ES-I3 (cell line): ENCODE results near the gene KRT40.
"Not testable (repeated sequence)": the region's sequence is repeated elsewhere in the genome, so short reads cannot be mapped to it uniquely, and the experiment has no call there.

ENCODE experiments used
- H3K36me3 ChIP-seq: 2 replicates; pipeline ENCODE4 v1.6.1; 2013; ENCODE audit warnings: mild to moderate bottlenecking, low read length, control low read depth, moderate library complexity; ENCODE audit not compliant: insufficient read depth
- H3K4me1 ChIP-seq: 2 replicates; pipeline ENCODE4 v1.6.1; 2013; ENCODE audit warnings: mild to moderate bottlenecking, control low read depth, low read length; ENCODE audit not compliant: insufficient read depth
- H3K9ac ChIP-seq: 2 replicates; pipeline ENCODE4 v1.6.1; 2013; ENCODE audit warnings: low read depth, mild to moderate bottlenecking, low read length, moderate library complexity
- H3K9me3 ChIP-seq: 2 replicates; pipeline ENCODE4 v1.6.1; 2013; ENCODE audit warnings: mild to moderate bottlenecking, low read length, moderate library complexity; ENCODE audit not compliant: control insufficient read depth, insufficient read depth

Gene KRT40

DNA sequence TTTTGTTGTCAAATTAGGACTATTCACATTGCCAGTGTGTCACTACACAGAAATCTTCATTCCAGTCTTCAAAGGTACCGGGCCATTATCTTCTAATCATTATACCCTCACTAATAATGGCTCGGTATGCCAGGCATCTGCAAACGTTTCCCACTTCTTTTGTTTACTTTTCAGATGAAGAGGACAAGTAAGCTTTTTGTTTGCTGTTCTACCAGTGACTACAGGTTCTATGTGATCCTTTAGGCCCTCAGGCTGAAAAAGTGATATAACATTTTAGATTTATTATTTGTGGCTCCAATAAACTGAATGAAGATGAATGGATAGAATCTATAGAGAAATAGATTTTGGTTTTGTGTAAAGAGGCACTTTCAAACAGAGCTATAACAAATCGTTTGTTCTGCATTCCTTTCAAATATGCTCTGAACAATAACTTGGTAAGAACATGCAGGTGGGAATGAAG is 25.2 kb upstream of the KRT40 start:
- Histone ChIP-seq H3K9ac (no peak overlapping the region), H3K36me3 (no peaks in the 10 kb centered on the region; the same call in 1 of the 2 replicates), H3K4me1 (peaks cover 14% of the 10 kb centered on the region), H3K9me3 (no peaks in the 10 kb centered on the region)

DNA sequence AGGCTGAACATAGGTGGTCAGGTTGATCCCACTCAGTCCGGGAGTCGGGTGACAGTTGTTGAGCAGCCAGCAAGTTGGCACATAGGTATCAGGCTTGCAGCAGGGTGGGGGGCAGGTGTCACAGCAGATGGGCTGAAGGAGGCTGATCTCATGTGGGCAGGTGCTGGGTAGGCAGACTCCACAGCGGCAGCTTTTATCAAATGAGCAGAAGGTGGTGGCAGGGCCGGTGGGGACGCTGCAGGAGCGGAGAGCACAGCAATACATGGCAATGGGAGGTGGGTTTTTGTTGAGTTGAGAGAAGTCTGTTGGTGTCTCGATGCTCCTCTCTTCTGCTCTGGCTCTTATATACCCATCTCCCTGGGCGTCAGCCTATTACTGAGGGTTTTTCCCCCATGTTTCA is 24.7 kb upstream of the KRT40 start, which contains the start of gene KRTAP3-1:
KRTAP3-1 (minus strand) TSS at position 318 of the 400 bp plus-strand sequence; CDS start at position 264, 54 bp downstream.
- H3K36me3 ChIP-seq = no peaks in the 10 kb centered on the region; the same call in 1 of the 2 replicates
- H3K9ac ChIP-seq = no peak within 1 kb of the TSS
- no peaks in the 10 kb centered on the region for H3K9me3 ChIP-seq
- peaks cover 14% of the 10 kb centered on the region for H3K4me1 ChIP-seq

GRCh38 chr17:41004397-41004796 is 20.3 kb upstream of the KRT40 start:
- Histone ChIP-seq H3K9ac (no peak overlapping the region), H3K36me3 (no peaks in the 10 kb centered on the region; the same call in 1 of the 2 replicates), H3K9me3 (no peaks in the 10 kb centered on the region), H3K4me1 (peaks cover 8% of the 10 kb centered on the region)

DNA sequence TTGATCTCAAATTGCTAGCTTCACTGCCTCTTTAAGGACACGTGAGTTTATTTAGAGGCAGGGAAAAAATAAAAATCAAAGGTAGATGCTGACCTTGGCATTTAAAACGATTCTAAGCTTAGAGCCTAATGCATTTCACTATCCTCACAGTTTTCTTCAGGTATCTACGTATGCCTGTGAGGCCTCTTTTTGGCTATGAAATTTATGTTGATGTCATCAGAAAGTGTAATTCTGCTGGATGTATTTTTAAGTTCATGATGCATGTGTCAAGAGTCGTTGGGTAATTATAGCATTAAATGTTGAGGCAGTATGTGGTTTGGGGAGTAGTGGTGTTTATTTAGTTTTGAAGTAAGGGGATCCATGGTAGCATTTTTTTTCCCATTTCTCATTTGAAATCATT is 19.8 kb upstream of the KRT40 start:
- H3K9ac ChIP-seq = no peak overlapping the region
- no peaks in the 10 kb centered on the region; the same call in 1 of the 2 replicates for H3K36me3 ChIP-seq
- H3K9me3 ChIP-seq = no peaks in the 10 kb centered on the region
- peaks cover 3% of the 10 kb centered on the region; the same call in 1 of the 2 replicates for H3K4me1 ChIP-seq

- H3K36me3 ChIP-seq = no peaks in the 10 kb centered on the region; the same call in 1 of the 2 replicates
- no peak overlapping the region for H3K9ac ChIP-seq
- H3K4me1 ChIP-seq = no peaks in the 10 kb centered on the region
- H3K9me3 ChIP-seq = no peaks in the 10 kb centered on the region
These were observed 18.7 kb upstream of the KRT40 start for GRCh38 chr17:41002814-41003213.

DNA sequence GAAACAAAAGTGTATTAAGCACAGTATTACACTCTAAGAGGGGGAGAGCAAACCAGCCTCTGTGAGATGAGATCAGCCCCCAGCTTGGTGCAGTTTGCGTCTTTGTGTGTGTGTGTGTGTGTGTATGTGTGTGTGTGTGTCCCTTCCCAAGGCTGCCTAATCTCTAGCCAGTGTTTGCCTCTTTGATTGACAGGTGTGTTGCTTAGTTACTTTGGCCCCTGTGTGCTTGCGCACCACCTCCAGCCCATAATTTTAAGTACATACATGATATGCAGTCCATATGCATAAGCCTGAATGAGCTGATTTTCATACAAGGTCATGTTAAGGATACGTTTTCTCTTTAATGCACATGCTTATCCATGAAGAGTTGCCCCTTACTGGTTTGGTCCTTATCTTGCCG is 17.7 kb upstream of the KRT40 start:
- H3K36me3 ChIP-seq = no peaks in the 10 kb centered on the region; the same call in 1 of the 2 replicates
- no peaks in the 10 kb centered on the region for H3K4me1 ChIP-seq
- no peak overlapping the region for H3K9ac ChIP-seq
- no peaks in the 10 kb centered on the region for H3K9me3 ChIP-seq

- H3K9ac ChIP-seq, H3K9me3 ChIP-seq, H3K36me3 ChIP-seq, H3K4me1 ChIP-seq: not testable (repeated sequence)
These were observed 15.4 kb upstream of the KRT40 start, which contains the start of gene KRTAP3-2 for GRCh38 chr17:40999563-40999962. Gene KRTAP3-2, minus strand, starts transcription at chr17:40999906. Its CDS starts 53 bp downstream, at chr17:40999853.

DNA sequence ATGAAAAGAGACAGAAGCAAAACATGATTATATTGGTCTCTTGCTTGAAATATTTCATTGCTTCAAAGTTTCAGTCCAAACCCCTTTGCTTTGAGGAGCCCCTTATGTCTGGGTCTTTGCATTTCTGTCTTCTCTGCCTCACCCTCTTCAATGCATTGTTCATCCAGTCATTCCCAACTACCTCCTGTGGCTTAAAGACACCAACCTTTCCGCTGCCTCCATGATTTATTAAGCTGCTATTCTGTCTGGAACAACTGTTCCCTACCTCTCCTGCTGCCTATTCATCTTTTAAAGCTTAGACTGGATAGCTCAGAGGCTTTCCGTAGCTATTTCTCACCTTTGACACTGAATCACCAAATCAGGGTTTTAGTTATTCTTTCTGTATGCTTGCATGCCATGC is 13.2 kb upstream of the KRT40 start:
- H3K4me1 ChIP-seq = no peaks in the 10 kb centered on the region
- H3K36me3 ChIP-seq = no peaks in the 10 kb centered on the region
- H3K9me3 ChIP-seq = no peaks in the 10 kb centered on the region
- H3K9ac ChIP-seq = no peak overlapping the region

DNA sequence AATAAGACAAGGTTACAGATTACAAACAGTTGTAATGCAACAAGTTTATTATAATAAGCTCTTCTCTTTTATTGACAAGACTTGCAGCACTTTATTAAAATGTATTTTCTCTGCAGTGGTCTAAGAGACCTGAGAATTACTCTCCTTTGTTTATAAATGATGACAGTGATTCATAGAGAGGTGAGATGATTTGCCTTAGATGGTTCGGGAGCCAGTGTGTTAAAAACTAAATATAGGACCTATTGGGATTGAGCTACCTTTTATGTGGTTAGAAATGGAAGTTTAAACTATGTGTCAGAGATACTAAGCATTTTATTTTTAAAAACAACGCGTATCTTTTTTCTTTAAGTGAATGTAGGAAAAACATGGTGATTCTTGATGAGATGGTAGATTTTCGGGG is 12.7 kb upstream of the KRT40 start:
- Histone ChIP-seq H3K36me3 (no peaks in the 10 kb centered on the region), H3K4me1 (no peaks in the 10 kb centered on the region)

GRCh38 chr17:40995116-40995515 is 11.0 kb upstream of the KRT40 start:
- Histone ChIP-seq H3K36me3 (no peaks in the 10 kb centered on the region), H3K4me1 (no peaks in the 10 kb centered on the region), H3K9me3 (no peaks in the 10 kb centered on the region), H3K9ac (no peak overlapping the region)

More for the DNA sequence above, 12.7 kb upstream of the KRT40 start:
- H3K9ac ChIP-seq = no peak overlapping the region
- no peaks in the 10 kb centered on the region for H3K9me3 ChIP-seq

- Histone ChIP-seq H3K9ac (no peak within 1 kb of the TSS), H3K36me3 (no peaks in the 10 kb centered on the region), H3K9me3 (no peaks in the 10 kb centered on the region), H3K4me1 (no peaks in the 10 kb centered on the region)
These were observed 9.7 kb upstream of the KRT40 start, which contains the start of gene KRTAP3-3 for GRCh38 chr17:40993839-40994238. Gene KRTAP3-3, minus strand, starts transcription at chr17:40994164. Its CDS starts 67 bp downstream, at chr17:40994097.

DNA sequence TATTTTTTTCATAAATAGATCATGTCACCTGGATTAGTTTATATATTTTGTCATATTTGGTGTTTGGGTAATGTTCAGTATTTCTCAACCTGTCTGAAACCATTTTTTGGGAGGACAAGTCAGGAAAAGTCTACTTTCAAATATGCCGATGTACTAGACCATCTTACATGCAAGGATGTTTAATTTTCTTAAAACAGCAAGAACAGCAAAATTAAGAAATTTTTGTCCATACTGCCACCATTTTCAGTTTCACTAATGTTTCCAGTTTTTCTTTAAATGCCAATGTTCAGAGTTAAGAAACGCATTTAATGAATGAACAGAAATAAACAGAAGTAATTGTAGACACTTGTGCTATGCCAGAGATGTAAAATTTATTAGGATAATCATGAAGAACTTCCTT is 9.0 kb upstream of the KRT40 start:
- H3K9ac ChIP-seq = no peak overlapping the region
- no peaks in the 10 kb centered on the region for H3K4me1 ChIP-seq
- no peaks in the 10 kb centered on the region for H3K9me3 ChIP-seq
- no peaks in the 10 kb centered on the region for H3K36me3 ChIP-seq

- no peaks in the 10 kb centered on the region for H3K9me3 ChIP-seq
- H3K36me3 ChIP-seq = no peaks in the 10 kb centered on the region
- no peaks in the 10 kb centered on the region for H3K4me1 ChIP-seq
- H3K9ac ChIP-seq = no peak overlapping the region
These were observed 8.5 kb upstream of the KRT40 start for GRCh38 chr17:40992666-40993065.

- H3K9me3 ChIP-seq = no peaks in the 10 kb centered on the region
- H3K36me3 ChIP-seq = no peaks in the 10 kb centered on the region
- H3K9ac ChIP-seq = no peak overlapping the region
- no peaks in the 10 kb centered on the region for H3K4me1 ChIP-seq
These were observed 2.8 kb upstream of the KRT40 start for GRCh38 chr17:40986920-40987319.

- Histone ChIP-seq H3K36me3 (no peaks in the 10 kb centered on the region), H3K9ac (no peak overlapping the region), H3K4me1 (peaks cover 8% of the 10 kb centered on the region; the same call in 1 of the 2 replicates), H3K9me3 (no peaks in the 10 kb centered on the region)
These were observed 3.0 kb downstream of the KRT40 start for GRCh38 chr17:40981115-40981514.
